Lung (tissue), 12 donors: ENCODE data around the gene SSH2. TPM values are rescaled to one million over a fixed set of nuclear protein-coding genes. Genes with fewer than 3 reads are reported as not detected.

ENCODE experiments used
- ATAC-seq: fragments of 200-7000 bp; cut with Tn5 transposase; one replicate; pipeline ENCODE4 v1.9.1; 2020; ENCODE audit warnings: moderate number of reproducible peaks; ENCODE audit not compliant: insufficient read depth, low FRiP score
- DNase-seq, 3 donors: peaks; one replicate each; pipeline ENCODE4 v3.0.0-alpha.2; 2013 to 2017
- H3K27ac ChIP-seq, 2 donors: one replicate each; pipeline ENCODE4 v1.5.1; 2013; ENCODE audit warnings: mild to moderate bottlenecking in 2 of 2, moderate library complexity in 2 of 2, control low read depth in 1 of 2, inconsistent platforms in 1 of 2, low read depth in 1 of 2, low read length in 1 of 2
- H3K27me3 ChIP-seq, 3 donors: one replicate each; pipeline ENCODE4 v1.5.1; 2013; ENCODE audit warnings: low read length in 2 of 3; ENCODE audit not compliant: control insufficient read depth in 3 of 3, insufficient read depth in 3 of 3
- H3K36me3 ChIP-seq, 4 donors: one replicate each; pipeline ENCODE4 v1.5.1; 2013; ENCODE audit warnings: low read length in 4 of 4, mild to moderate bottlenecking in 1 of 4, moderate library complexity in 1 of 4; ENCODE audit not compliant: control insufficient read depth in 4 of 4, insufficient read depth in 4 of 4
- H3K4me1 ChIP-seq, 5 donors: one replicate each; pipeline ENCODE4 v1.5.1; 2013; ENCODE audit warnings: low read length in 5 of 5, mild to moderate bottlenecking in 2 of 5, moderate library complexity in 1 of 5; ENCODE audit not compliant: control insufficient read depth in 5 of 5, insufficient read depth in 5 of 5
- H3K4me3 ChIP-seq: one replicate; pipeline ENCODE4 v1.5.1; 2013; ENCODE audit warnings: mild to moderate bottlenecking, control low read depth, moderate library complexity
- H3K9ac ChIP-seq, 2 donors: one replicate each; pipeline ENCODE4 v1.5.1; 2013; ENCODE audit warnings: low read length in 2 of 2, control low read depth in 1 of 2; ENCODE audit not compliant: insufficient read depth in 1 of 2
- H3K9me3 ChIP-seq, 4 donors: one replicate each; pipeline ENCODE4 v1.5.1; 2013; ENCODE audit warnings: low read length in 3 of 4, mild to moderate bottlenecking in 1 of 4, moderate library complexity in 1 of 4; ENCODE audit not compliant: control insufficient read depth in 4 of 4, insufficient read depth in 3 of 4
- whole genome bisulfite sequencing, 2 donors: extraction: QIAGEN DNeasy Blood & Tissue Kit; methylation state at CpG; one replicate each; pipeline ENCODE4 v1.1.7; 2013; 5-methylcytosine and 5-hydroxymethylcytosine counted together
- polyA plus RNA-seq, 2 donors: library from polyadenylated mRNA; stranded (reverse); fragments of 200-250 nt; gene quantifications; one replicate each; pipeline ENCODE4 v1.2.1, GENCODE V29; 2013
- total RNA-seq, 2 donors: library from RNA; depleted of rRNA in 1 of 2; stranded (reverse); fragments of >200 nt in 1 of 2; gene quantifications; one replicate each; pipeline ENCODE4 v1.2.1, GENCODE V29; 2014 to 2021
- TF ChIP-seq, protein P1 (sequence below): IDR thresholded peaks from 2 replicates; pipeline ENCODE4 v1.5.1; 2012; ENCODE audit warnings: mild to moderate bottlenecking; ENCODE audit errors: control extremely low read depth, extremely low read depth
- donor health status: control.
- donor health status: control.
- donor health status: Bipolar disorder and iron deficiency.
- donor health status: healthy.
- donor health status: DM: yes; HTN: yes; CAD: no.

The SSH2 gene
- total and polyA plus RNA-seq, 4 donors: 23.4 to 69.4 (median 41.1) TPM

DNA sequence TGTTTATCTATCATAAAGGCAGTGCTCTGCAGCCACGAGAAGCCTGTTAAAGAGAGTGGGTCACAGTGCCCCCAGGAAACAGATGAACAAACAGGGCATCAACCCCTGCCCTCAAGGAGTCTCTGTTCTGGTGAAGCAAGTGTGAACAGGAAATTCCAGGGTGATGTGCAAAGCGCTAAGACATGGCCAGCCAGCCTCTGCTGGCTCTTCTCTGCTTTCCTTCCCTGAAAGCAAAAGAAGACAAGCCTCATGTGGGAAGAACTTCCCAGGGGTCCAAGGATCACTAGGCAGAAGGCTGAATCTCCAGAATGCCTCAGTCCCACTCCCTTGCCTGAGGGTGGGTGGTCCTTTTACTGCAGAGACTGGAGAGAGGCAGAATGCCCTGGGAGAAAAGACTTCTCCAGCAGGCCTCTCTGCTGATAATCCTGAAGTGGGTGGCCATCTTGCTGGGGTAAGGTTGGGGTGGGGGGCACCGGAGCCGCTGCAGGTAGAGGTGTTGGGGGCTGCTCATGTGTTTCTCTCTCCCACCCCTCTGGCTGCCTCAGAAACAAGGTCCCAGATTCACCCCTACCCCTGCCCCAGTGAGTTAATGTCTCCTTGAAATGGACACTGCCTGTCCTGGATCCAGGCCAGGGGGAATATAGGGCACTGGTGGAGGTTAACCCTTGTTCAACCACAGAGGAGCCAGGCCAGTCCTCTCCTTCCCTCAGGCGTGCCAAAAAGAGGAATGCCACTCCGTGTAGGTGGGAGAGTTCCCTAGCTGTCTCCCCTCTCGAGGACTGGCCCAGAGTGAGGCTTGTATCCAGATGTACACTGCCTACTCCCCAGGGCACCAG, 334.7 kb downstream of the SSH2 start:
- Histone ChIP-seq H3K4me1 (peaks cover 6 to 53% (median 14%) of the 10 kb centered on the region in 5 donors), H3K27me3 (no peaks in the 10 kb centered on the region), H3K9ac (no peak overlapping the region), H3K27ac (no peak overlapping the region), H3K4me3 (no peak overlapping the region), H3K9me3 (no peaks in the 10 kb centered on the region), H3K36me3 (no peaks in the 10 kb centered on the region)
- TF ChIP-seq, protein P1, sequence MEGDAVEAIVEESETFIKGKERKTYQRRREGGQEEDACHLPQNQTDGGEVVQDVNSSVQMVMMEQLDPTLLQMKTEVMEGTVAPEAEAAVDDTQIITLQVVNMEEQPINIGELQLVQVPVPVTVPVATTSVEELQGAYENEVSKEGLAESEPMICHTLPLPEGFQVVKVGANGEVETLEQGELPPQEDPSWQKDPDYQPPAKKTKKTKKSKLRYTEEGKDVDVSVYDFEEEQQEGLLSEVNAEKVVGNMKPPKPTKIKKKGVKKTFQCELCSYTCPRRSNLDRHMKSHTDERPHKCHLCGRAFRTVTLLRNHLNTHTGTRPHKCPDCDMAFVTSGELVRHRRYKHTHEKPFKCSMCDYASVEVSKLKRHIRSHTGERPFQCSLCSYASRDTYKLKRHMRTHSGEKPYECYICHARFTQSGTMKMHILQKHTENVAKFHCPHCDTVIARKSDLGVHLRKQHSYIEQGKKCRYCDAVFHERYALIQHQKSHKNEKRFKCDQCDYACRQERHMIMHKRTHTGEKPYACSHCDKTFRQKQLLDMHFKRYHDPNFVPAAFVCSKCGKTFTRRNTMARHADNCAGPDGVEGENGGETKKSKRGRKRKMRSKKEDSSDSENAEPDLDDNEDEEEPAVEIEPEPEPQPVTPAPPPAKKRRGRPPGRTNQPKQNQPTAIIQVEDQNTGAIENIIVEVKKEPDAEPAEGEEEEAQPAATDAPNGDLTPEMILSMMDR: no peak
- 81 to 86% methylated on average over 7 of the region's 7 CpGs for WGBS, 2 donors
- peak in 1 of 3 donors; percentile 37 for DNase-seq
- ATAC-seq: no peak

GRCh38 chr17:29594519-29595090, 335.4 kb downstream of the SSH2 start:
- DNase-seq (no peak), ATAC-seq (no peak)
- peaks cover 10 to 59% (median 21%) of the 10 kb centered on the region in 5 donors for H3K4me1 ChIP-seq
- no peaks in the 10 kb centered on the region for H3K36me3 ChIP-seq
- TF ChIP-seq, protein P1: no peak
- no peak overlapping the region for H3K27ac ChIP-seq
- WGBS, 2 donors: 88 to 91% methylated on average over 11 of the region's 11 CpGs
- no peak overlapping the region for H3K4me3 ChIP-seq
- no peaks in the 10 kb centered on the region for H3K27me3 ChIP-seq
- no peaks in the 10 kb centered on the region for H3K9me3 ChIP-seq
- H3K9ac ChIP-seq: no peak overlapping the region

DNA sequence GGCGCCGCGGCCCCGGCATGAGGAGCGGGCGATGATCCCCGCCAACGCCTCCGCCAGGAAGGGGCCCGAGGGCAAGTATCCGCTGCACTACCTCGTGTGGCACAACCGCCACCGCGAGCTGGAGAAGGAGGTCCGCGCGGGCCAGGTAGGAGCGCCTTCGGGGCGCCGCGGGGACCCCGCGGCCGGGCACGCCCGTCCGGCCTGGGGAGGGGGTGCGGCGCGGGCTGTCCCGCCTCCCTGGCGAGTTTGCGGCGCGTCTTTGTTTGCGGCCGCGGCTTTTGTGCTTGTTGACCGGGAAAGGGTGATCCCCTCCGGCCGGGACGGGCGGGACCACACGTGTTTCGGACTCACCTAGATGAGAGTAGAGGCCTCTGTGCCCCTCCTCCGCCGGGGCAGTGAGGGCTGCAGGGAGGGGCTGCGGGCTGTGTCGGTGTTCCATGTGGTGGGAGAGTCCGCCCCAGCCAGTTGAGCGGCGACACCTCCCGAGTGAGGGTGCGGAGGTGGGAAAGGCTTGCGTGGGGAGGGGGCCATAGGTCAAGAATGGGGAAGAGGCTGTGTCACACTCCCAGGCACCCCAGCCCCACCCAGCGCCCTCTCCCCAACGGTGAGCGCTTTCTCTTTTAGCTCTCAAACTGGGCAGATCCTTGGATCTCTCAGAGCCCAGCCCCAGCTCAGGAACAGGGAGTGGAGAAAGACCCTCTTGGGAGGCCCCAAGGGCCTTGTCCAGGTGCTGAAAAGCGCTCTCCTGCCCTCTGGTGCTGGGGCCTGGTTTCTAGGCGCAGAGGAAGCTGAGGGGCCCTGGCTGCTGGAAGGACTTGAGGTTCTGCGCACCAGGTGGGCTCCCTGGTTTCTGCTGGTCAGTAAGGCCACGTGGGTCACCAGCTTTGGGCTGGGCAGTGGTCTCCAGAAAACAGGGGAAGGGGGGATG, 336.2 kb downstream of the SSH2 start:
- TF ChIP-seq, protein P1: no peak
- Histone ChIP-seq H3K9ac (no peak overlapping the region), H3K36me3 (no peaks in the 10 kb centered on the region)

More for the DNA sequence above, 336.2 kb downstream of the SSH2 start:
- Histone ChIP-seq H3K27ac (no peak overlapping the region), H3K27me3 (no peaks in the 10 kb centered on the region), H3K9me3 (no peaks in the 10 kb centered on the region), H3K4me1 (peaks cover 10 to 59% (median 22%) of the 10 kb centered on the region in 5 donors), H3K4me3 (peak overlapping the region; percentile 63)
- WGBS, 2 donors: 6 to 7% methylated on average over 51 to 64 of the region's 64 CpGs
- ATAC-seq (no peak), DNase-seq (peak in 2 of 3 donors; percentile 37 to 45)
